GM18511 (cell line): ENCODE measurements around the gene AP5S1.

ENCODE experiments used
- ATAC-seq: cut with Tn5 transposase; IDR thresholded peaks from one replicate; pipeline ENCODE4 v1.9.1; 2021; ENCODE audit warnings: mild to moderate bottlenecking, moderate library complexity; ENCODE audit not compliant: unreplicated experiment

Gene AP5S1

GRCh38 chr20:3820048-3820900 is at the start of gene AP5S1:
Gene AP5S1 (plus strand): TSS chr20:3820547. CDS start chr20:3822118, 1,571 bp downstream.
- peak; percentile 84 for ATAC-seq

GRCh38 chr20:3771552-3772058 is 48.7 kb upstream of the AP5S1 start:
- no peak for ATAC-seq

GRCh38 chr20:3775457-3776108 is 44.8 kb upstream of the AP5S1 start:
- no peak for ATAC-seq

GRCh38 chr20:3777381-3777715 is 43.0 kb upstream of the AP5S1 start:
- ATAC-seq = peak; percentile 24

GRCh38 chr20:3777716-3778629 is 42.4 kb upstream of the AP5S1 start:
- peak; percentile 48 for ATAC-seq

- ATAC-seq = no peak
Measured at GRCh38 chr20:3778976-3779375, 41.4 kb upstream of the AP5S1 start.

GRCh38 chr20:3781153-3781910 is 39.0 kb upstream of the AP5S1 start, which contains the start of gene SPEF1:
Gene SPEF1 (minus strand): TSS chr20:3781448. CDS start chr20:3781287, 161 bp downstream.
- peak; percentile 60 for ATAC-seq

- ATAC-seq = no peak
Measured at GRCh38 chr20:3782597-3782996, 37.8 kb upstream of the AP5S1 start.

GRCh38 chr20:3783068-3783489 is 37.3 kb upstream of the AP5S1 start:
- ATAC-seq = no peak

- ATAC-seq = no peak
Measured at GRCh38 chr20:3783511-3784195, 36.7 kb upstream of the AP5S1 start.

GRCh38 chr20:3784216-3784853 is 36.0 kb upstream of the AP5S1 start:
- ATAC-seq = no peak

- ATAC-seq = no peak
Measured at GRCh38 chr20:3784863-3785239, 35.5 kb upstream of the AP5S1 start.

- ATAC-seq = no peak
Measured at GRCh38 chr20:3785240-3786125, 34.9 kb upstream of the AP5S1 start.

GRCh38 chr20:3786126-3786484 is 34.2 kb upstream of the AP5S1 start:
- ATAC-seq = peak; percentile 31

- peak; percentile 88 for ATAC-seq
Measured at GRCh38 chr20:3786665-3787323, 33.6 kb upstream of the AP5S1 start, which contains the start of gene CENPB. Gene CENPB (minus strand): TSS chr20:3786740. CDS start chr20:3786483, 257 bp downstream.

- no peak for ATAC-seq
Measured at GRCh38 chr20:3787324-3788014, 32.9 kb upstream of the AP5S1 start.

GRCh38 chr20:3788685-3789155 is 31.6 kb upstream of the AP5S1 start:
- no peak for ATAC-seq
